ENCODE results near the gene EFNB1. TPM values are rescaled to one million over a fixed set of nuclear protein-coding genes. Genes with fewer than 3 reads are reported as not detected.

The EFNB1 gene
- total and polyA plus RNA-seq, 2 of the 4 experiments (the other 2 are of a cell fraction): 17.9 to 26.8 TPM

DNA sequence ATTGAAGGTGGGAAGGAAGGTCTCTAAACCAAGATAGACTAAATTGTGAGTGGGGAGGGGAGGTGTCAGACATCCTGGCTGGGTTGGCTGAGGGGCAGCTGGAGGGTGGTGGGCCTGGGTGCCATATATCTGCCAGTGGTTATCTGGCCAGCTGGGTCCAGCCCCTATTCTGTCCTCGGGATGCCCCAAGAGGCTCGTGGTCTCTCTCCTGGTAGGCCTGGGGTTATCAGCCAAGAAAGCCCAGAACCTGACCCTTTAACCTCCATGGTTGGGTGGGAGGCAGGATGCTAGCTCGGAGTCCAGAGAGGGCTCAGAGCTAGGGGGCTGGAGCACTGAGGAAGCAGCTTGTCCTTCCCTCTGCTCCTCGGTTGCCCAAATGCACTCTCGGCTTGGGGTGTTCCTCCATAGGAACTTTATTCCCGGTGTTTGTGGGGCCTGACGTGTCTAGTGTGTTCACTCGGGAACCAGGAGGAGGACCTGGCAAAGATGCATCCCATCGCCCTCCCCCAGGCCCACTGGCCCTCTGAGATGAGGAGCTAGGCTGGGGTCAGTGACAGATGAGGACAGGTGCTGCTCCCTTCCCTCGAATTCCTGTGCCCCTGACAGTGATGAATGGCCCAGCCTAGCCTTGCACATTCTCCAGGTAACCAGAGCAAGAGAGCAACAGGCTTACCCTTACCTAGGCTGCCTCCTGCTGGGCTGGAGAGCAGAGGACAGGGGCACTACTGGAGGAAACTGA, 5.2 kb upstream of the EFNB1 start:
- no peak for DNase-seq

More for the DNA sequence above, 5.2 kb upstream of the EFNB1 start:
- dilution Hi-C loops (cut with HindIII; ENCODE audit: low sequenced_read_pairs, unreplicated experiment) (no loop called here), in situ Hi-C loops (cut with MboI; ENCODE audit: low sequenced_read_pairs) (loop anchor here (5.0 to 10.0 kb wide), 2 partner anchors 459 to 561 kb away; no protein-coding TSS in a partner anchor), intact Hi-C loops (cut with micrococcal nuclease) (loop anchor here (5.0 kb wide), 3 partner anchors 794 to 1274 kb away; partner anchors contain the start of gene EDA)
- Histone ChIP-seq H2AK5ac (ENCODE audit: low read depth, low read length) (no peak overlapping the region), H3K4me3 (ENCODE audit: insufficient read depth, low read depth, low read length) (no peak overlapping the region), H4K8ac (ENCODE audit: low read depth in 2 of 2, low read length in 2 of 2) (no peak overlapping the region), H3K9ac (ENCODE audit: low read depth, low read length) (no peak overlapping the region), H3K36me3 (ENCODE audit: control insufficient read depth, insufficient read depth, low read length) (no peaks in the 10 kb centered on the region), H4K20me1 (ENCODE audit: insufficient read depth, low read length) (no peaks in the 10 kb centered on the region), H3K4me2 (ENCODE audit: low read depth, low read length) (no peak overlapping the region), H3K23ac (ENCODE audit: low read depth, low read length) (no peak overlapping the region), H2AFZ (replicated peaks; ENCODE audit: low read length, poor library complexity) (no peak overlapping the region), H2BK15ac (ENCODE audit: low read depth, low read length) (no peak overlapping the region), H3K27me3 (ENCODE audit: control insufficient read depth, insufficient read depth, low read length) (peaks cover 35% of the 10 kb centered on the region), H3K79me1 (ENCODE audit: low read depth in 1 of 2, low read length in 2 of 2) (no peaks in the 10 kb centered on the region), H2BK120ac (ENCODE audit: low read depth, low read length) (no peak overlapping the region), H3K18ac (ENCODE audit: low read depth, low read length) (no peak overlapping the region), H3K56ac (ENCODE audit: extremely low read depth, insufficient read depth, low read length) (no peak overlapping the region), H4K5ac (ENCODE audit: low read depth, low read length) (no peak overlapping the region), H3K9me3 (ENCODE audit: control insufficient read depth, insufficient read depth, low read length) (no peaks in the 10 kb centered on the region), H3K9me1 (ENCODE audit: insufficient read depth, low read length) (no peaks in the 10 kb centered on the region), H2AK9ac (replicated peaks; ENCODE audit: low read depth, low read length, poor library complexity) (no peak overlapping the region), H4K91ac (ENCODE audit: insufficient read depth, low read depth, low read length) (no peak overlapping the region), H2BK20ac (ENCODE audit: low read depth, low read length) (no peak overlapping the region), H3K14ac (replicated peaks; ENCODE audit: low read depth, low read length) (no peak overlapping the region), H3K4ac (ENCODE audit: low read depth, low read length) (no peak overlapping the region), H3K4me1 (ENCODE audit: control insufficient read depth, insufficient read depth, low read length) (no peaks in the 10 kb centered on the region), H2BK5ac (ENCODE audit: low read depth, low read length, poor library complexity, severe bottlenecking) (no peak overlapping the region), H3K27ac (ENCODE audit: insufficient read depth, low read length) (no peak overlapping the region)
- no peak for TF ChIP-seq RAD21 (IDR thresholded peaks at IDR 0.05; ENCODE audit: low read length)
- TF ChIP-seq MAFK (IDR thresholded peaks at IDR 0.05; ENCODE audit: low read depth, low read length): no peak
- TF ChIP-seq, protein P1, sequence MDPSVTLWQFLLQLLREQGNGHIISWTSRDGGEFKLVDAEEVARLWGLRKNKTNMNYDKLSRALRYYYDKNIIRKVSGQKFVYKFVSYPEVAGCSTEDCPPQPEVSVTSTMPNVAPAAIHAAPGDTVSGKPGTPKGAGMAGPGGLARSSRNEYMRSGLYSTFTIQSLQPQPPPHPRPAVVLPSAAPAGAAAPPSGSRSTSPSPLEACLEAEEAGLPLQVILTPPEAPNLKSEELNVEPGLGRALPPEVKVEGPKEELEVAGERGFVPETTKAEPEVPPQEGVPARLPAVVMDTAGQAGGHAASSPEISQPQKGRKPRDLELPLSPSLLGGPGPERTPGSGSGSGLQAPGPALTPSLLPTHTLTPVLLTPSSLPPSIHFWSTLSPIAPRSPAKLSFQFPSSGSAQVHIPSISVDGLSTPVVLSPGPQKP (IDR thresholded peaks at IDR 0.05; ENCODE audit: borderline replicate concordance, low read depth, low read length): no peak
- TF ChIP-seq, protein P2, sequence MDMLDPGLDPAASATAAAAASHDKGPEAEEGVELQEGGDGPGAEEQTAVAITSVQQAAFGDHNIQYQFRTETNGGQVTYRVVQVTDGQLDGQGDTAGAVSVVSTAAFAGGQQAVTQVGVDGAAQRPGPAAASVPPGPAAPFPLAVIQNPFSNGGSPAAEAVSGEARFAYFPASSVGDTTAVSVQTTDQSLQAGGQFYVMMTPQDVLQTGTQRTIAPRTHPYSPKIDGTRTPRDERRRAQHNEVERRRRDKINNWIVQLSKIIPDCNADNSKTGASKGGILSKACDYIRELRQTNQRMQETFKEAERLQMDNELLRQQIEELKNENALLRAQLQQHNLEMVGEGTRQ (IDR thresholded peaks at IDR 0.05; ENCODE audit: low read depth, low read length): no peak
- TF ChIP-seq MAZ (IDR thresholded peaks at IDR 0.05; ENCODE audit: borderline replicate concordance, low read depth, low read length): no peak
- TF ChIP-seq FOS (IDR thresholded peaks at IDR 0.05; ENCODE audit: low read depth, low read length): no peak
- TF ChIP-seq NFE2L2 (IDR thresholded peaks at IDR 0.05; ENCODE audit: low read depth, low read length): no peak
- BruUV-seq (replicated peaks): no TSS peak
- CTCF ChIA-PET: interaction anchor here (1.2 kb wide), 1 partner anchor 310 kb away, joined by 7 read pairs; no protein-coding TSS in a partner anchor
- ATAC-seq (ENCODE audit: low read depth): no peak
- POLR2A ChIA-PET (ENCODE audit: unreplicated experiment): no interaction called here
- 90% methylated on average over 2 of the region's 10 CpGs; no CpG with 5 or more reads in 1 of the 2 experiments for WGBS, 2 experiments (ENCODE audit: extremely low coverage in 2 of 2, insufficient read length in 1 of 2)
